Parathyroid adenoma (tissue), 2 donors: ENCODE results near the gene TMEM222.

Experiments used
- H2AFZ ChIP-seq: fragments of 300-600 bp; sonication (generic); one replicate; pipeline ENCODE4 v1.7.0; 2017; ENCODE audit warnings: antibody characterized with exemption, mild to moderate bottlenecking
- H3K27ac ChIP-seq: fragments of 300-600 bp; sonication (generic); one replicate; pipeline ENCODE4 v1.7.0; 2017
- H3K27me3 ChIP-seq: fragments of 300-600 bp; sonication (generic); one replicate; pipeline ENCODE4 v1.7.0; 2017; ENCODE audit warnings: low read length; ENCODE audit not compliant: control insufficient read depth, insufficient read depth
- H3K36me3 ChIP-seq: fragments of 300-600 bp; sonication (generic); one replicate; pipeline ENCODE4 v1.7.0; 2017; ENCODE audit warnings: low read length; ENCODE audit not compliant: control insufficient read depth, insufficient read depth
- H3K4me1 ChIP-seq: fragments of 300-600 bp; sonication (generic); one replicate; pipeline ENCODE4 v1.7.0; 2017; ENCODE audit warnings: control low read depth
- H3K4me2 ChIP-seq: fragments of 300-600 bp; sonication (generic); one replicate; pipeline ENCODE4 v1.7.0; 2017; ENCODE audit warnings: low read length
- H3K4me3 ChIP-seq: fragments of 300-600 bp; sonication (generic); one replicate; pipeline ENCODE4 v1.7.0; 2017; ENCODE audit warnings: low read depth, low read length
- H3K79me2 ChIP-seq: fragments of 300-600 bp; sonication (generic); one replicate; pipeline ENCODE4 v1.7.0; 2017; ENCODE audit warnings: control low read depth
- H3K9ac ChIP-seq: fragments of 300-600 bp; sonication (generic); one replicate; pipeline ENCODE4 v1.7.0; 2017; ENCODE audit warnings: mild to moderate bottlenecking
- H3K9me3 ChIP-seq: fragments of 300-600 bp; sonication (generic); one replicate; pipeline ENCODE4 v1.7.0; 2017; ENCODE audit warnings: low read length; ENCODE audit not compliant: control insufficient read depth
- CTCF ChIP-seq: fragments of 300-600 bp; sonication (generic); IDR thresholded peaks from one replicate; pipeline ENCODE4 v1.7.0; 2017; ENCODE audit warnings: antibody characterized with exemption, mild to moderate bottlenecking
- donor health status: primary hyperparathyroidism.

TMEM222 gene

GRCh38 chr1:27363766-27364695, 42.1 kb downstream of the TMEM222 start:
- Histone ChIP-seq H3K27ac (no peak overlapping the region), H3K27me3 (no peaks in the 10 kb centered on the region), H3K79me2 (no peaks in the 10 kb centered on the region), H3K4me3 (no peak overlapping the region), H3K4me1 (peaks cover 3% of the 10 kb centered on the region), H2AFZ (no peak overlapping the region), H3K9me3 (no peaks in the 10 kb centered on the region), H3K9ac (no peak overlapping the region), H3K36me3 (no peaks in the 10 kb centered on the region), H3K4me2 (no peak overlapping the region)
- TF ChIP-seq CTCF, result no peak

GRCh38 chr1:27364696-27365371, 42.9 kb downstream of the TMEM222 start:
- H3K27me3 ChIP-seq, result no peaks in the 10 kb centered on the region
- H3K36me3 ChIP-seq, result no peaks in the 10 kb centered on the region
- peaks cover 3% of the 10 kb centered on the region for H3K4me1 ChIP-seq
- H3K27ac ChIP-seq, result peak overlapping the region; percentile 90
- H3K9ac ChIP-seq, result no peak overlapping the region
- H3K4me3 ChIP-seq, result peak overlapping the region; percentile 56
- TF ChIP-seq CTCF, result no peak
- no peaks in the 10 kb centered on the region for H3K79me2 ChIP-seq
- H3K9me3 ChIP-seq, result no peaks in the 10 kb centered on the region
- H3K4me2 ChIP-seq, result peak overlapping the region; percentile 89
- H2AFZ ChIP-seq, result peak overlapping the region; percentile 46

DNA sequence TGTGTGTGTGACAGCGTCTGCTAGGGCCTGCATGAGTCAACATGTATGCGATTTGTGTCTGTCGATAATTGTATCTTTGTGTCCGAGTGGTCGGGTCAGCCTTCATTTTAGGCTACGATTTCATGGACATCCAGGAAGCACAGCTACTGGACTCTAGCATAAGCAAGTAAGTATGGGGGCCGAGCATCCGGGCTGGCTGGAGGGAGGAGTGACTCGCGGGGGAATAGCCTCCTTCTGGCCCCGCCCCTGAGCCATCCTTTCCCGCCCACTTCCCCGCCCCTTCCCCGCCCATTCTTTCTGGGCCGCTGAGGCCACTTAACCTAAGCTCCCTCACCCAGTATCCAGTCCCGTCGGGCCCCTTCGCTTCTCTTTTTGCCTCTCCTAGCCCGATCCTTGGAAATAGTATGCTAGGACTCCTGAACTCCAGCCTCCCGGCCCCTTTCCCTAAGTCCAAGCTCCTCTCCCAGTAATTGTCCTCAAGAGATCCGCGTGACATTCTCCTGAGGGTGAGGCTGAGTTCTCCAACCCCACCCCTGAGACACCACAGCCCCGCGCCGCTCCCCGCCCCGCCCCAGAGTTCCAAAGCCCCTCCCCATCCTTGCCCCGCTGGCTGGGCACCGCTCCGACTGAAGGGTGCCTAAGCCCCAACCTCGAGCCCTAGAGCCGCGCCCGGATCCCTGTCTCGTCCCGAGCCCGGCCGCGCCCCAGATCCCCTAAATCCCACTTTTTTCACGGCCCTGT, 43.6 kb downstream of the TMEM222 start:
- Histone ChIP-seq H3K36me3 (no peaks in the 10 kb centered on the region), H3K4me1 (peaks cover 3% of the 10 kb centered on the region), H3K9ac (peak overlapping the region; percentile 43)

DNA sequence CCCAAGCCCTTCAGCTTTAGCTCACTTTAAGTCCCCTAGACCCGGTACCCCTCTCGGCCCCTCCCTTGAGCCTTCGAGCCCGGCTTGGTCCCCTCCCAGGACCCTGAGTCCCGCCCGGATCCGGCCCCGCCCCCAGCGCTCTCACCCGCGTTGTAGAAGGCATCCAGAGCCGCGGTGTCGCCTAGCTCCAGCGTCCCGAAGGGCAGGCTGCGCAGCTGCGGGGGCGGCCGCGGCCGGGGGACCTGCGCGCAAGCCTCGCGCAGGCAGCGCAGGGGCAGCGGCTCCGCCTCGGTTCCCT, 44.1 kb downstream of the TMEM222 start:
- Histone ChIP-seq H3K27me3 (no peaks in the 10 kb centered on the region), H3K9ac (peak overlapping the region; percentile 43), H2AFZ (peak overlapping the region; percentile 84), H3K9me3 (no peaks in the 10 kb centered on the region), H3K36me3 (no peaks in the 10 kb centered on the region), H3K27ac (peak overlapping the region; percentile 90), H3K4me2 (peak overlapping the region; percentile 75), H3K4me3 (peak overlapping the region; percentile 56), H3K79me2 (no peaks in the 10 kb centered on the region), H3K4me1 (peaks cover 3% of the 10 kb centered on the region)
- TF ChIP-seq CTCF, result no peak

More for the DNA sequence above, 43.6 kb downstream of the TMEM222 start:
- Histone ChIP-seq H3K27ac (peak overlapping the region; percentile 90), H3K4me3 (peak overlapping the region; percentile 56), H3K79me2 (no peaks in the 10 kb centered on the region), H2AFZ (peak overlapping the region; percentile 84), H3K9me3 (no peaks in the 10 kb centered on the region), H3K4me2 (peak overlapping the region; percentile 89), H3K27me3 (no peaks in the 10 kb centered on the region)
- TF ChIP-seq CTCF, result no peak
